HG03159 (cell line): ENCODE results near the gene SGPL1.
"Not testable (repeated sequence)": the region's sequence is repeated elsewhere in the genome, so short reads cannot be mapped to it uniquely, and the experiment has no call there.

Experiments used
- ATAC-seq: cut with Tn5 transposase; IDR thresholded peaks from one replicate; pipeline ENCODE4 v1.9.1; 2021; ENCODE audit warnings: mild to moderate bottlenecking, moderate library complexity; ENCODE audit not compliant: unreplicated experiment

SGPL1 gene

GRCh38 chr10:70837660-70838059, 21.9 kb downstream of the SGPL1 start:
- no peak for ATAC-seq

- no peak for ATAC-seq
These were observed 22.6 kb downstream of the SGPL1 start for GRCh38 chr10:70838270-70838805.

GRCh38 chr10:70840836-70841235, 25.1 kb downstream of the SGPL1 start:
- ATAC-seq: no peak

GRCh38 chr10:70843333-70843732, 27.6 kb downstream of the SGPL1 start:
- ATAC-seq: no peak

- no peak for ATAC-seq
These were observed 28.2 kb downstream of the SGPL1 start for GRCh38 chr10:70843776-70844489.

- no peak for ATAC-seq
These were observed 29.5 kb downstream of the SGPL1 start for GRCh38 chr10:70845256-70845655.

GRCh38 chr10:70845816-70846215, 30.1 kb downstream of the SGPL1 start:
- ATAC-seq: no peak

- ATAC-seq: no peak
These were observed 31.0 kb downstream of the SGPL1 start for GRCh38 chr10:70846795-70847194.

- ATAC-seq: no peak
These were observed 32.1 kb downstream of the SGPL1 start for GRCh38 chr10:70847659-70848360.

GRCh38 chr10:70849582-70850016, 33.9 kb downstream of the SGPL1 start:
- no peak for ATAC-seq

GRCh38 chr10:70850097-70850496, 34.3 kb downstream of the SGPL1 start:
- no peak for ATAC-seq

GRCh38 chr10:70851597-70852475, 36.1 kb downstream of the SGPL1 start:
- ATAC-seq: no peak

- no peak for ATAC-seq
These were observed 37.3 kb downstream of the SGPL1 start for GRCh38 chr10:70853038-70853437.

GRCh38 chr10:70853457-70853856, 37.7 kb downstream of the SGPL1 start:
- ATAC-seq: no peak

- no peak for ATAC-seq
These were observed 40.7 kb downstream of the SGPL1 start for GRCh38 chr10:70856454-70856853.

GRCh38 chr10:70858759-70859158, 43.0 kb downstream of the SGPL1 start:
- ATAC-seq: no peak

- ATAC-seq: not testable (repeated sequence)
These were observed 45.9 kb downstream of the SGPL1 start for GRCh38 chr10:70861495-70862197.

GRCh38 chr10:70863470-70864160, 47.9 kb downstream of the SGPL1 start:
- ATAC-seq: no peak

GRCh38 chr10:70864935-70865334, 49.2 kb downstream of the SGPL1 start:
- no peak for ATAC-seq

- ATAC-seq: no peak
These were observed 50.7 kb downstream of the SGPL1 start for GRCh38 chr10:70866424-70866823.
